Measurements from ENCODE around the gene FAM219A.

- TF ChIP-seq PBX3 (CRISPR knock-in tag; IDR thresholded peaks at IDR 0.05) (no peak), PATZ1 (tag by site-specific recombination; IDR thresholded peaks at IDR 0.05) (no peak), ZNF830 (tag by site-specific recombination; IDR thresholded peaks at IDR 0.05; ENCODE audit: low read depth) (no peak), ATF2 (tag by site-specific recombination; IDR thresholded peaks at IDR 0.05; ENCODE audit: low read depth) (no peak)
Observed at GRCh38 chr9:34443533-34443932, 14.8 kb downstream of the FAM219A start.

Measured in HEK293 (cell line).